HepG2 (cell line): Measurements from ENCODE around the gene AATF. TPM values are rescaled to one million over a fixed set of nuclear protein-coding genes. Genes with fewer than 3 reads are reported as not detected.

Experiments used
- ARHGAP35 ChIP-seq: sonication (generic); formaldehyde crosslinking; IDR thresholded peaks from 2 replicates; pipeline ENCODE4 v1.9.0; 2022; ENCODE audit warnings: mild to moderate bottlenecking, inconsistent platforms, moderate library complexity, missing genetic modification reagents, borderline replicate concordance
- CREM ChIP-seq, 2 experiments: sonication (generic) in 1 of 2; formaldehyde crosslinking in 1 of 2; IDR thresholded peaks; 2 replicates each; pipeline versions ENCODE4 v1.4.0 to v1.6.1; 2016 to 2020; ENCODE audit warnings: antibody characterized with exemption in 1 of 2, mild to moderate bottlenecking in 1 of 2, missing genetic modification reagents in 1 of 2
- MAFG ChIP-seq: sonication (generic); formaldehyde crosslinking; IDR thresholded peaks from 2 replicates; pipeline ENCODE4 v1.5.1; 2020; ENCODE audit warnings: mild to moderate bottlenecking, missing genetic modification reagents
- MIER3 ChIP-seq: IDR thresholded peaks from 2 replicates; pipeline ENCODE4 v1.6.1; 2016; ENCODE audit warnings: missing compliant biosample characterization, borderline replicate concordance
- SMAD1 ChIP-seq: sonication (generic); formaldehyde crosslinking; IDR thresholded peaks from 2 replicates; pipeline ENCODE4 v1.4.0; 2020; ENCODE audit warnings: missing genetic modification reagents, low read depth, mild to moderate bottlenecking, borderline replicate concordance
- TBL1XR1 ChIP-seq: fragments of 150-350 bp; IDR thresholded peaks from 2 replicates; pipeline ENCODE4 v1.6.1; 2014; ENCODE audit warnings: borderline replicate concordance, low read length; ENCODE audit not compliant: partially characterized antibody
- ZNF124 ChIP-seq: sonication (generic); formaldehyde crosslinking; IDR thresholded peaks from 2 replicates; pipeline ENCODE4 v1.4.0; 2020; ENCODE audit warnings: missing genetic modification reagents
- ZNF75D ChIP-seq: sonication (generic); formaldehyde crosslinking; IDR thresholded peaks from 2 replicates; pipeline ENCODE4 v1.8.1; 2023; ENCODE audit warnings: missing genetic modification reagents, mild to moderate bottlenecking, borderline replicate concordance
- ZNF788 ChIP-seq: sonication (generic); formaldehyde crosslinking; IDR thresholded peaks from 2 replicates; pipeline ENCODE4 v1.5.0; 2020; ENCODE audit warnings: mild to moderate bottlenecking, missing genetic modification reagents, borderline replicate concordance
- polyA plus RNA-seq, 8 experiments: library from polyadenylated mRNA; depleted of rRNA in 3 of 8; stranded (reverse) in 7 of 8; unstranded in 1 of 8; fragments of >200 nt; fragmentation: Illumina TruSeq in 4 of 8; extraction: Trizol in 4 of 8; gene quantifications; 2 replicates each; pipeline versions ENCODE4 v1.2.1 to v1.2.3, GENCODE V29; 2011 to 2016; ENCODE audit warnings: low read depth in 4 of 8, missing spikeins in 1 of 8, mixed read lengths in 1 of 8; ENCODE audit not compliant: insufficient read depth in 1 of 8
- total RNA-seq, 5 experiments: library from RNA; depleted of rRNA; stranded (reverse); fragments of >200 nt; fragmentation: Illumina TruSeq; extraction: Trizol; gene quantifications; 2 replicates each; pipeline ENCODE4 v1.2.3, GENCODE V29; 2016; ENCODE audit warnings: low read depth in 1 of 5
- TF ChIP-seq, protein P1 (sequence below): IDR thresholded peaks from 2 replicates; pipeline ENCODE4 v1.4.0; 2020; ENCODE audit warnings: mild to moderate bottlenecking, missing genetic modification reagents
- TF ChIP-seq, protein P2 (sequence below): sonication (generic); formaldehyde crosslinking; IDR thresholded peaks from 2 replicates; pipeline ENCODE4 v1.8.0; 2022; ENCODE audit warnings: missing genetic modification reagents, mild to moderate bottlenecking, moderate library complexity, borderline replicate concordance
- TF ChIP-seq, protein P3 (sequence below): IDR thresholded peaks from 2 replicates; pipeline ENCODE4 v1.6.1; 2016; ENCODE audit warnings: low read depth, missing genetic modification reagents, missing compliant biosample characterization
- TF ChIP-seq, protein P4 (sequence below): sonication (generic); formaldehyde crosslinking; IDR thresholded peaks from 2 replicates; pipeline ENCODE4 v1.4.0; 2020; ENCODE audit warnings: missing genetic modification reagents

AATF gene
- total and polyA plus RNA-seq, 2 of the 13 experiments (the other 11 are each of a cell fraction or from before 2014, with no cell fraction given), result 9.1 to 53.3 TPM

DNA sequence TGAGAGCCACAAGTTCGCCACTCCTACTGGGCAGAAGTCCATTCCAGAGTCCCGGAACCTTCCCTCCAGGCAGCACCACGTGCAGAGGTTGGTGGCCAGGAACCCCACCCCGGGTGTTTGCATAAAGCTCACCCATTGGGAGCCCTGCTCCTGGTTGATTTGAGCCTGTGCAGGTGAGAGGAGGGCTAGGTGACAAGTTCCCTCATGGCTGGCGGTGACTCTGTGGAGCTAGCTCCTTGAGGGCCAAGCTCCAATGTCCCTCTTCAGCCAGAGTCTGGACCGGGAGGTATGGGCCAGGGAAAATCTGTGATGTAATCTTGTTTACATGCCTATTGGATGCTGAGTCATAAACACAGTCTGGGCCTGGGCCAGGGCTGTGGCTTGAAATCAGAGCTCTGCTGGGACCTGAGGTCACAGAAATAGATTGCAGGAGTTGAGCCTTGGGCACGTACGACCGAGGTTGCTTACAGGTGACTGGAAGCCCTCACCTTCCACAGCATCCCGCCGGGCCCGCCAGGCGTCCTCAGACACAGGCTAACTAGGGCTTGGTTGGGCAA is 118.9 kb downstream of the AATF start (continued):
- TF ChIP-seq, protein P1, sequence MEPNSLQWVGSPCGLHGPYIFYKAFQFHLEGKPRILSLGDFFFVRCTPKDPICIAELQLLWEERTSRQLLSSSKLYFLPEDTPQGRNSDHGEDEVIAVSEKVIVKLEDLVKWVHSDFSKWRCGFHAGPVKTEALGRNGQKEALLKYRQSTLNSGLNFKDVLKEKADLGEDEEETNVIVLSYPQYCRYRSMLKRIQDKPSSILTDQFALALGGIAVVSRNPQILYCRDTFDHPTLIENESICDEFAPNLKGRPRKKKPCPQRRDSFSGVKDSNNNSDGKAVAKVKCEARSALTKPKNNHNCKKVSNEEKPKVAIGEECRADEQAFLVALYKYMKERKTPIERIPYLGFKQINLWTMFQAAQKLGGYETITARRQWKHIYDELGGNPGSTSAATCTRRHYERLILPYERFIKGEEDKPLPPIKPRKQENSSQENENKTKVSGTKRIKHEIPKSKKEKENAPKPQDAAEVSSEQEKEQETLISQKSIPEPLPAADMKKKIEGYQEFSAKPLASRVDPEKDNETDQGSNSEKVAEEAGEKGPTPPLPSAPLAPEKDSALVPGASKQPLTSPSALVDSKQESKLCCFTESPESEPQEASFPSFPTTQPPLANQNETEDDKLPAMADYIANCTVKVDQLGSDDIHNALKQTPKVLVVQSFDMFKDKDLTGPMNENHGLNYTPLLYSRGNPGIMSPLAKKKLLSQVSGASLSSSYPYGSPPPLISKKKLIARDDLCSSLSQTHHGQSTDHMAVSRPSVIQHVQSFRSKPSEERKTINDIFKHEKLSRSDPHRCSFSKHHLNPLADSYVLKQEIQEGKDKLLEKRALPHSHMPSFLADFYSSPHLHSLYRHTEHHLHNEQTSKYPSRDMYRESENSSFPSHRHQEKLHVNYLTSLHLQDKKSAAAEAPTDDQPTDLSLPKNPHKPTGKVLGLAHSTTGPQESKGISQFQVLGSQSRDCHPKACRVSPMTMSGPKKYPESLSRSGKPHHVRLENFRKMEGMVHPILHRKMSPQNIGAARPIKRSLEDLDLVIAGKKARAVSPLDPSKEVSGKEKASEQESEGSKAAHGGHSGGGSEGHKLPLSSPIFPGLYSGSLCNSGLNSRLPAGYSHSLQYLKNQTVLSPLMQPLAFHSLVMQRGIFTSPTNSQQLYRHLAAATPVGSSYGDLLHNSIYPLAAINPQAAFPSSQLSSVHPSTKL (CRISPR knock-in tag), result peak; percentile 73
- TF ChIP-seq, protein P2, sequence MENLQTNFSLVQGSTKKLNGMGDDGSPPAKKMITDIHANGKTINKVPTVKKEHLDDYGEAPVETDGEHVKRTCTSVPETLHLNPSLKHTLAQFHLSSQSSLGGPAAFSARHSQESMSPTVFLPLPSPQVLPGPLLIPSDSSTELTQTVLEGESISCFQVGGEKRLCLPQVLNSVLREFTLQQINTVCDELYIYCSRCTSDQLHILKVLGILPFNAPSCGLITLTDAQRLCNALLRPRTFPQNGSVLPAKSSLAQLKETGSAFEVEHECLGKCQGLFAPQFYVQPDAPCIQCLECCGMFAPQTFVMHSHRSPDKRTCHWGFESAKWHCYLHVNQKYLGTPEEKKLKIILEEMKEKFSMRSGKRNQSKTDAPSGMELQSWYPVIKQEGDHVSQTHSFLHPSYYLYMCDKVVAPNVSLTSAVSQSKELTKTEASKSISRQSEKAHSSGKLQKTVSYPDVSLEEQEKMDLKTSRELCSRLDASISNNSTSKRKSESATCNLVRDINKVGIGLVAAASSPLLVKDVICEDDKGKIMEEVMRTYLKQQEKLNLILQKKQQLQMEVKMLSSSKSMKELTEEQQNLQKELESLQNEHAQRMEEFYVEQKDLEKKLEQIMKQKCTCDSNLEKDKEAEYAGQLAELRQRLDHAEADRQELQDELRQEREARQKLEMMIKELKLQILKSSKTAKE, result 0 out of 2 replicates have a peak, but pooled peaks have one; percentile 29
- TF ChIP-seq TBL1XR1 (peak; percentile 39), CREM (IDR thresholded peaks at IDR 0.05) (no peak), CREM (CRISPR knock-in tag; IDR thresholded peaks at IDR 0.05) (no peak), SMAD1 (CRISPR knock-in tag) (no peak), ZNF788 (CRISPR knock-in tag) (no peak), ARHGAP35 (no peak), ZNF75D (CRISPR knock-in tag) (no peak), MIER3 (CRISPR knock-in tag) (no peak), ZNF124 (CRISPR knock-in tag) (0 out of 2 replicates have a peak, but pooled peaks have one; percentile 14), MAFG (0 out of 2 replicates have a peak, but pooled peaks have one; percentile 39)
- TF ChIP-seq, protein P3, sequence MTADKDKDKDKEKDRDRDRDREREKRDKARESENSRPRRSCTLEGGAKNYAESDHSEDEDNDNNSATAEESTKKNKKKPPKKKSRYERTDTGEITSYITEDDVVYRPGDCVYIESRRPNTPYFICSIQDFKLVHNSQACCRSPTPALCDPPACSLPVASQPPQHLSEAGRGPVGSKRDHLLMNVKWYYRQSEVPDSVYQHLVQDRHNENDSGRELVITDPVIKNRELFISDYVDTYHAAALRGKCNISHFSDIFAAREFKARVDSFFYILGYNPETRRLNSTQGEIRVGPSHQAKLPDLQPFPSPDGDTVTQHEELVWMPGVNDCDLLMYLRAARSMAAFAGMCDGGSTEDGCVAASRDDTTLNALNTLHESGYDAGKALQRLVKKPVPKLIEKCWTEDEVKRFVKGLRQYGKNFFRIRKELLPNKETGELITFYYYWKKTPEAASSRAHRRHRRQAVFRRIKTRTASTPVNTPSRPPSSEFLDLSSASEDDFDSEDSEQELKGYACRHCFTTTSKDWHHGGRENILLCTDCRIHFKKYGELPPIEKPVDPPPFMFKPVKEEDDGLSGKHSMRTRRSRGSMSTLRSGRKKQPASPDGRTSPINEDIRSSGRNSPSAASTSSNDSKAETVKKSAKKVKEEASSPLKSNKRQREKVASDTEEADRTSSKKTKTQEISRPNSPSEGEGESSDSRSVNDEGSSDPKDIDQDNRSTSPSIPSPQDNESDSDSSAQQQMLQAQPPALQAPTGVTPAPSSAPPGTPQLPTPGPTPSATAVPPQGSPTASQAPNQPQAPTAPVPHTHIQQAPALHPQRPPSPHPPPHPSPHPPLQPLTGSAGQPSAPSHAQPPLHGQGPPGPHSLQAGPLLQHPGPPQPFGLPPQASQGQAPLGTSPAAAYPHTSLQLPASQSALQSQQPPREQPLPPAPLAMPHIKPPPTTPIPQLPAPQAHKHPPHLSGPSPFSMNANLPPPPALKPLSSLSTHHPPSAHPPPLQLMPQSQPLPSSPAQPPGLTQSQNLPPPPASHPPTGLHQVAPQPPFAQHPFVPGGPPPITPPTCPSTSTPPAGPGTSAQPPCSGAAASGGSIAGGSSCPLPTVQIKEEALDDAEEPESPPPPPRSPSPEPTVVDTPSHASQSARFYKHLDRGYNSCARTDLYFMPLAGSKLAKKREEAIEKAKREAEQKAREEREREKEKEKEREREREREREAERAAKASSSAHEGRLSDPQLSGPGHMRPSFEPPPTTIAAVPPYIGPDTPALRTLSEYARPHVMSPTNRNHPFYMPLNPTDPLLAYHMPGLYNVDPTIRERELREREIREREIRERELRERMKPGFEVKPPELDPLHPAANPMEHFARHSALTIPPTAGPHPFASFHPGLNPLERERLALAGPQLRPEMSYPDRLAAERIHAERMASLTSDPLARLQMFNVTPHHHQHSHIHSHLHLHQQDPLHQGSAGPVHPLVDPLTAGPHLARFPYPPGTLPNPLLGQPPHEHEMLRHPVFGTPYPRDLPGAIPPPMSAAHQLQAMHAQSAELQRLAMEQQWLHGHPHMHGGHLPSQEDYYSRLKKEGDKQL, result no peak
- TF ChIP-seq, protein P4, sequence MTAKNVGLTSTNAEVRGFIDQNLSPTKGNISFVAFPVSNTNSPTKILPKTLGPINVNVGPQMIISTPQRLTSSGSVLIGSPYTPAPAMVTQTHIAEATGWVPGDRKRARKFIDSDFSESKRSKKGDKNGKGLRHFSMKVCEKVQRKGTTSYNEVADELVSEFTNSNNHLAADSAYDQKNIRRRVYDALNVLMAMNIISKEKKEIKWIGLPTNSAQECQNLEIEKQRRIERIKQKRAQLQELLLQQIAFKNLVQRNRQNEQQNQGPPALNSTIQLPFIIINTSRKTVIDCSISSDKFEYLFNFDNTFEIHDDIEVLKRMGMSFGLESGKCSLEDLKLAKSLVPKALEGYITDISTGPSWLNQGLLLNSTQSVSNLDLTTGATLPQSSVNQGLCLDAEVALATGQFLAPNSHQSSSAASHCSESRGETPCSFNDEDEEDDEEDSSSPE, result peak; percentile 43; the same call in 1 of the 2 replicates
